PC-9 (cell line): ENCODE results near the gene RALB.

ENCODE experiments used
- EZH2 ChIP-seq: fragments of 200-600 bp; sonication (generic); IDR thresholded peaks from 2 replicates; pipeline ENCODE4 v1.8.0; 2017; ENCODE audit warnings: antibody characterized with exemption, low read depth
- TF ChIP-seq, protein P1 (sequence below): fragments of 200-600 bp; sonication (generic); conservative IDR thresholded peaks from 2 replicates; pipeline ENCODE4 v1.6.1; 2017; ENCODE audit warnings: mixed run types, antibody characterized with exemption, mild to moderate bottlenecking, moderate library complexity

DNA sequence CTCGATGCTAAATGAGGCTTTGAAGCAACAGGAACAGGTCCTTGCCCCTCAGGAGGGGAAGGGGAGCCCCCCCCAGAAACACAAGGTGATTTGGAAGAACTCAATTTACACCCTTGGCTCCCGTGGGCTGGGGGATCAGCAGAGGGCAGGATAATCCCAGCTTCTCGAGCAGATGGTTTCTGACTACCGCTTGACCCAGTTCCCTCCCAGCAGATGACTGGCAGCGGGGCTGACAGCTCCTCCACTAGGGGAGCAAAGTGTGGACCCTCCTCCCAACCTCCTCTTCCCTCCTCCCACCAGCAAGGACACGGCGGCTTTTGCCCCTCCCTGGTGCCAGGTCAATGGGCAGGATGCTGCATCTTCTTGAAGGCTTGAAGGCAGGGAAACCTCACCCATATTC lies 89.8 kb downstream of the RALB start:
- TF ChIP-seq, protein P1, sequence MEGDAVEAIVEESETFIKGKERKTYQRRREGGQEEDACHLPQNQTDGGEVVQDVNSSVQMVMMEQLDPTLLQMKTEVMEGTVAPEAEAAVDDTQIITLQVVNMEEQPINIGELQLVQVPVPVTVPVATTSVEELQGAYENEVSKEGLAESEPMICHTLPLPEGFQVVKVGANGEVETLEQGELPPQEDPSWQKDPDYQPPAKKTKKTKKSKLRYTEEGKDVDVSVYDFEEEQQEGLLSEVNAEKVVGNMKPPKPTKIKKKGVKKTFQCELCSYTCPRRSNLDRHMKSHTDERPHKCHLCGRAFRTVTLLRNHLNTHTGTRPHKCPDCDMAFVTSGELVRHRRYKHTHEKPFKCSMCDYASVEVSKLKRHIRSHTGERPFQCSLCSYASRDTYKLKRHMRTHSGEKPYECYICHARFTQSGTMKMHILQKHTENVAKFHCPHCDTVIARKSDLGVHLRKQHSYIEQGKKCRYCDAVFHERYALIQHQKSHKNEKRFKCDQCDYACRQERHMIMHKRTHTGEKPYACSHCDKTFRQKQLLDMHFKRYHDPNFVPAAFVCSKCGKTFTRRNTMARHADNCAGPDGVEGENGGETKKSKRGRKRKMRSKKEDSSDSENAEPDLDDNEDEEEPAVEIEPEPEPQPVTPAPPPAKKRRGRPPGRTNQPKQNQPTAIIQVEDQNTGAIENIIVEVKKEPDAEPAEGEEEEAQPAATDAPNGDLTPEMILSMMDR, result no peak
- no peak for TF ChIP-seq EZH2
